ENCODE results near the gene BARD1.
"Not testable (repeated sequence)": the region's sequence is repeated elsewhere in the genome, so short reads cannot be mapped to it uniquely, and the experiment has no call there.

BARD1 gene

GRCh38 chr2:214808981-214809750, at the start of gene BARD1:
Gene BARD1 (minus strand): TSS chr2:214809683. CDS start chr2:214809569, 114 bp downstream.
- no peak for DNase-seq

- no peak for DNase-seq
Measured at GRCh38 chr2:214856137-214856536, 46.7 kb upstream of the BARD1 start.

GRCh38 chr2:214853906-214854305, 44.4 kb upstream of the BARD1 start:
- no peak for DNase-seq

GRCh38 chr2:214843823-214844222, 34.3 kb upstream of the BARD1 start:
- no peak for DNase-seq

- DNase-seq: no peak
Measured at GRCh38 chr2:214839464-214839863, 30.0 kb upstream of the BARD1 start.

GRCh38 chr2:214837466-214837865, 28.0 kb upstream of the BARD1 start:
- DNase-seq: no peak

- no peak for DNase-seq
Measured at GRCh38 chr2:214836568-214836967, 27.1 kb upstream of the BARD1 start.

- DNase-seq: no peak
Measured at GRCh38 chr2:214830794-214831346, 21.4 kb upstream of the BARD1 start.

GRCh38 chr2:214816008-214816533, 6.6 kb upstream of the BARD1 start:
- no peak for DNase-seq

- no peak for DNase-seq
Measured at GRCh38 chr2:214810671-214811070, 1.2 kb upstream of the BARD1 start.

- peak; percentile 96 for DNase-seq
Measured at GRCh38 chr2:214809751-214810564, 475 bp upstream of the BARD1 start.

GRCh38 chr2:214807653-214808052, 1.8 kb downstream of the BARD1 start:
- no peak for DNase-seq

GRCh38 chr2:214801768-214802397, 7.6 kb downstream of the BARD1 start:
- DNase-seq: no peak

- DNase-seq: no peak
Measured at GRCh38 chr2:214801068-214801467, 8.4 kb downstream of the BARD1 start.

GRCh38 chr2:214800180-214800579, 9.3 kb downstream of the BARD1 start:
- DNase-seq: no peak

GRCh38 chr2:214796911-214797310, 12.6 kb downstream of the BARD1 start:
- DNase-seq: no peak

GRCh38 chr2:214783181-214783580, 26.3 kb downstream of the BARD1 start:
- not testable (repeated sequence) for DNase-seq

- no peak for DNase-seq
Measured at GRCh38 chr2:214782671-214783070, 26.8 kb downstream of the BARD1 start.

GRCh38 chr2:214781226-214781625, 28.3 kb downstream of the BARD1 start:
- no peak for DNase-seq

GRCh38 chr2:214775971-214776370, 33.5 kb downstream of the BARD1 start:
- no peak for DNase-seq

- no peak for DNase-seq
Measured at GRCh38 chr2:214774108-214774507, 35.4 kb downstream of the BARD1 start.

GRCh38 chr2:214772443-214773015, 37.0 kb downstream of the BARD1 start:
- DNase-seq: no peak

GRCh38 chr2:214765180-214765579, 44.3 kb downstream of the BARD1 start:
- DNase-seq: no peak

Data from NCI-H1436 (cell line).